ENCODE data around the gene CCDC78.
"Not testable (repeated sequence)": the region's sequence is repeated elsewhere in the genome, so short reads cannot be mapped to it uniquely, and the experiment has no call there.

GRCh38 chr16:691242-691641, 35.0 kb downstream of the CCDC78 start:
- not testable (repeated sequence) for TF ChIP-seq PKNOX1, SP1, SUZ12 (IDR thresholded peaks at IDR 0.05)

All from HEK293T (cell line).